SK-N-SH treated with all-trans-retinoic acid at 6 μM for 48 hours (cell line): Measurements from ENCODE around the gene HSD3B1.

Experiments used
- ARNTL ChIP-seq: fragments of 450-650 bp; formaldehyde crosslinking; IDR thresholded peaks from 2 replicates; pipeline ENCODE4 v1.5.0; 2020; ENCODE audit warnings: low read depth, mild to moderate bottlenecking, moderate library complexity, borderline replicate concordance
- BACH2 ChIP-seq: fragments of 250-450 bp; sonication (Bioruptor Pico); IDR thresholded peaks from 2 replicates; pipeline ENCODE4 v1.9.0; 2021; ENCODE audit warnings: mild to moderate bottlenecking, borderline replicate concordance
- CSDC2 ChIP-seq: fragments of 250-450 bp; sonication (Bioruptor Pico); IDR thresholded peaks from 2 replicates; pipeline ENCODE4 v1.5.0; 2020; ENCODE audit warnings: mild to moderate bottlenecking, moderate library complexity
- ESRRG ChIP-seq: fragments of 250-450 bp; sonication (Bioruptor Pico); IDR thresholded peaks from 2 replicates; pipeline ENCODE4 v1.6.1; 2021; ENCODE audit warnings: mild to moderate bottlenecking
- GLIS3 ChIP-seq: fragments of 250-450 bp; sonication (Bioruptor Pico); IDR thresholded peaks from 2 replicates; pipeline ENCODE4 v1.5.0; 2020; ENCODE audit warnings: mild to moderate bottlenecking, moderate library complexity
- TCF4 ChIP-seq: fragments of 250-450 bp; sonication (Bioruptor Pico); IDR thresholded peaks from 2 replicates; pipeline ENCODE4 v1.8.0; 2021; ENCODE audit warnings: mild to moderate bottlenecking, moderate library complexity, borderline replicate concordance
- ZFP3 ChIP-seq: fragments of 250-450 bp; sonication (Bioruptor Pico); IDR thresholded peaks from 2 replicates; pipeline ENCODE4 v1.5.0; 2020; ENCODE audit warnings: mild to moderate bottlenecking, moderate library complexity
- ZFP30 ChIP-seq: fragments of 450-650 bp; formaldehyde crosslinking; IDR thresholded peaks from 2 replicates; pipeline ENCODE4 v1.5.0; 2022; ENCODE audit warnings: mild to moderate bottlenecking, moderate library complexity
- ZNF70 ChIP-seq: fragments of 450-650 bp; formaldehyde crosslinking; IDR thresholded peaks from 2 replicates; pipeline ENCODE4 v1.5.0; 2020; ENCODE audit warnings: mild to moderate bottlenecking, moderate library complexity
- ZNF8 ChIP-seq: fragments of 450-650 bp; formaldehyde crosslinking; IDR thresholded peaks from 2 replicates; pipeline ENCODE4 v1.5.0; 2020; ENCODE audit warnings: mild to moderate bottlenecking, moderate library complexity
- TF ChIP-seq, protein P1 (sequence below): fragments of 250-450 bp; sonication (Bioruptor Pico); IDR thresholded peaks from 2 replicates; pipeline ENCODE4 v1.5.1; 2020; ENCODE audit warnings: low read depth, mild to moderate bottlenecking, moderate library complexity
- TF ChIP-seq, protein P2 (sequence below): fragments of 250-450 bp; sonication (Bioruptor Pico); IDR thresholded peaks from 2 replicates; pipeline ENCODE4 v1.5.0; 2020; ENCODE audit warnings: mild to moderate bottlenecking, moderate library complexity

- TF ChIP-seq ARNTL (CRISPR knock-in tag) (no peak), GLIS3 (CRISPR knock-in tag) (no peak), ZNF8 (CRISPR knock-in tag) (no peak), ZFP30 (CRISPR knock-in tag) (no peak), ZNF70 (CRISPR knock-in tag) (no peak), ESRRG (no peak), ZFP3 (no peak), TCF4 (CRISPR knock-in tag) (no peak), BACH2 (CRISPR knock-in tag) (no peak), CSDC2 (no peak)
- TF ChIP-seq, protein P1, sequence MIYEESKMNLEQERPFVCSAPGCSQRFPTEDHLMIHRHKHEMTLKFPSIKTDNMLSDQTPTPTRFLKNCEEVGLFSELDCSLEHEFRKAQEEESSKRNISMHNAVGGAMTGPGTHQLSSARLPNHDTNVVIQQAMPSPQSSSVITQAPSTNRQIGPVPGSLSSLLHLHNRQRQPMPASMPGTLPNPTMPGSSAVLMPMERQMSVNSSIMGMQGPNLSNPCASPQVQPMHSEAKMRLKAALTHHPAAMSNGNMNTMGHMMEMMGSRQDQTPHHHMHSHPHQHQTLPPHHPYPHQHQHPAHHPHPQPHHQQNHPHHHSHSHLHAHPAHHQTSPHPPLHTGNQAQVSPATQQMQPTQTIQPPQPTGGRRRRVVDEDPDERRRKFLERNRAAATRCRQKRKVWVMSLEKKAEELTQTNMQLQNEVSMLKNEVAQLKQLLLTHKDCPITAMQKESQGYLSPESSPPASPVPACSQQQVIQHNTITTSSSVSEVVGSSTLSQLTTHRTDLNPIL (CRISPR knock-in tag), result no peak
- TF ChIP-seq, protein P2, sequence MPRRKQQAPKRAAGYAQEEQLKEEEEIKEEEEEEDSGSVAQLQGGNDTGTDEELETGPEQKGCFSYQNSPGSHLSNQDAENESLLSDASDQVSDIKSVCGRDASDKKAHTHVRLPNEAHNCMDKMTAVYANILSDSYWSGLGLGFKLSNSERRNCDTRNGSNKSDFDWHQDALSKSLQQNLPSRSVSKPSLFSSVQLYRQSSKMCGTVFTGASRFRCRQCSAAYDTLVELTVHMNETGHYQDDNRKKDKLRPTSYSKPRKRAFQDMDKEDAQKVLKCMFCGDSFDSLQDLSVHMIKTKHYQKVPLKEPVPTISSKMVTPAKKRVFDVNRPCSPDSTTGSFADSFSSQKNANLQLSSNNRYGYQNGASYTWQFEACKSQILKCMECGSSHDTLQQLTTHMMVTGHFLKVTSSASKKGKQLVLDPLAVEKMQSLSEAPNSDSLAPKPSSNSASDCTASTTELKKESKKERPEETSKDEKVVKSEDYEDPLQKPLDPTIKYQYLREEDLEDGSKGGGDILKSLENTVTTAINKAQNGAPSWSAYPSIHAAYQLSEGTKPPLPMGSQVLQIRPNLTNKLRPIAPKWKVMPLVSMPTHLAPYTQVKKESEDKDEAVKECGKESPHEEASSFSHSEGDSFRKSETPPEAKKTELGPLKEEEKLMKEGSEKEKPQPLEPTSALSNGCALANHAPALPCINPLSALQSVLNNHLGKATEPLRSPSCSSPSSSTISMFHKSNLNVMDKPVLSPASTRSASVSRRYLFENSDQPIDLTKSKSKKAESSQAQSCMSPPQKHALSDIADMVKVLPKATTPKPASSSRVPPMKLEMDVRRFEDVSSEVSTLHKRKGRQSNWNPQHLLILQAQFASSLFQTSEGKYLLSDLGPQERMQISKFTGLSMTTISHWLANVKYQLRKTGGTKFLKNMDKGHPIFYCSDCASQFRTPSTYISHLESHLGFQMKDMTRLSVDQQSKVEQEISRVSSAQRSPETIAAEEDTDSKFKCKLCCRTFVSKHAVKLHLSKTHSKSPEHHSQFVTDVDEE (CRISPR knock-in tag), result no peak
Observed at GRCh38 chr1:119504831-119505230, 2.2 kb upstream of the HSD3B1 start.
